Bronchial epithelial cell (primary cell): ENCODE data around the gene KLHL26. TPM values are rescaled to one million over a fixed set of nuclear protein-coding genes. Genes with fewer than 3 reads are reported as not detected.

ENCODE experiments used
- DNase-seq: peaks from one replicate; pipeline ENCODE4 v3.0.0-alpha.2; 2010; ENCODE audit warnings: low read depth
- FAIRE-seq: peaks from 2 replicates; lab custom pipeline; 2011; peaks lifted over from hg19 to GRCh38; lab: Jason Lieb, UNC
- H3K27me3 ChIP-seq: 2 replicates; pipeline ENCODE4 v1.5.1; 2011; ENCODE audit warnings: low read length; ENCODE audit not compliant: control insufficient read depth, insufficient read depth
- H3K36me3 ChIP-seq: 2 replicates; pipeline ENCODE4 v1.5.1; 2011; ENCODE audit warnings: low read length; ENCODE audit not compliant: control insufficient read depth, insufficient read depth
- H3K4me3 ChIP-seq: 2 replicates; pipeline ENCODE4 v1.5.1; 2011; ENCODE audit warnings: mild to moderate bottlenecking, low read depth, low read length, control low read depth
- CTCF ChIP-seq: IDR thresholded peaks from 2 replicates; pipeline ENCODE4 v1.5.1; 2011; ENCODE audit warnings: mild to moderate bottlenecking, moderate library complexity, low read length, control low read depth, inconsistent platforms; ENCODE audit not compliant: insufficient read depth, severe bottlenecking
- total RNA-seq: library from RNA; depleted of rRNA; stranded (reverse); fragments of >200 nt; gene quantifications from 2 replicates; pipeline ENCODE4 v1.2.1, GENCODE V29; 2014

KLHL26 gene
- total RNA-seq, 1 donor from 2014 or later, result 3.2 TPM

- no peaks in the 10 kb centered on the region for H3K27me3 ChIP-seq
- no peak for FAIRE-seq
- DNase-seq, result no peak
- no peaks in the 10 kb centered on the region for H3K36me3 ChIP-seq
- H3K4me3 ChIP-seq, result no peak overlapping the region
- TF ChIP-seq CTCF, result no peak
Observed at GRCh38 chr19:18647807-18648206, 11.0 kb downstream of the KLHL26 start.

- Histone ChIP-seq H3K36me3 (no peaks in the 10 kb centered on the region), H3K27me3 (no peaks in the 10 kb centered on the region), H3K4me3 (no peak overlapping the region)
- DNase-seq (no peak), FAIRE-seq (no peak)
- no peak for TF ChIP-seq CTCF
Observed at GRCh38 chr19:18648973-18649315, 12.1 kb downstream of the KLHL26 start.

DNA sequence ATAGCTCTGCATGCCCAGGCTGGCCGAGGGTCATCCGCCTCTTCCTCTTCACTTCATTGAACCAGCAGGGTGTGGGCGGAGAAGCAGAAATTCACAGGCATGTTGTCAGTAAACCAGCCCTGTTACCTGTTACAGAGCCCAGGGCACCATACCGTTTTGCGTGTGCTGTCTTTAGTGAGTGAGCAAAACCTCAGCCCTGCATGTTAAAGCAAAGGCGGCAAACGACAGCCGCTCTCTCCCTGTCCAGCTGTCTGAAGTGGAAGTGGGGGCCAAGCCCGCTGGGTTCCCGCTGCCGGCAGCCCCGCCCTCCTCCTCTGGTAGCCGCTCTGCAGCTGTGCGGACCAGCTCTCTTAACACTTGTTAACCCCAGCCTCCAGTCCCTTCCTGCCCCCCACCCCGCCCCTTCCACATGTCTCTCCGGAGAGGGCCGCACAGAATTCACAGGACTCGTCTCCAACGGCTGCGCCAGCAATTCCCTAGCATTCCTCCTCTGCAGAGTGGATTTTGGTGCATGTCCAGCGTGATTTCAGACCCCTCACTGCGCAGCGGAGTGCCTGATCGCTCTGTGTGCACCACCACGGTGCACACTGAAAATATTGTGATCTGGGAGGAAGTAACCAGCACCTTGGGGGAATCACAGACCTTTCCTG is 12.7 kb downstream of the KLHL26 start:
- H3K4me3 ChIP-seq, result no peak overlapping the region
- no peaks in the 10 kb centered on the region for H3K27me3 ChIP-seq
- no peaks in the 10 kb centered on the region for H3K36me3 ChIP-seq
- FAIRE-seq (peak; percentile 28), DNase-seq (peak; percentile 77)
- no peak for TF ChIP-seq CTCF

DNA sequence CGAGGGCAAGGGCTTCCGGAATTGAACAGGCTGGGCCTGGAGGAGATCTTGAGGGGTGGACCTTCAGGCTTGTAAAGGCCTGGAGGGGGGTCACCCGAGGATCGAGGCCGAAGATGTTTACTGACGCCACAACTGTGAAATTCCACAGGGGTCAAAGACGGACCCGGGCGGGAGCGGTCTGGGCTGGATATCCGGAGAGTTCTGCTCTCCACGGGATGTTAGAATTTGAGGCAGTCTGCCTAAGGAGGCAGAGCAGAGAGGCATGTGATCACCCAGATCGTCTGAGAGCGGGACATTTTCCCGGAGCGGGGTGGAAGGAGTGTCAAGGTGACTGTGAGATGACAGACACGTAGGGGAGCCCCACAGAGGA is 13.2 kb downstream of the KLHL26 start:
- FAIRE-seq (no peak), DNase-seq (no peak)
- Histone ChIP-seq H3K27me3 (no peaks in the 10 kb centered on the region), H3K36me3 (no peaks in the 10 kb centered on the region), H3K4me3 (no peak overlapping the region)
- no peak for TF ChIP-seq CTCF

DNA sequence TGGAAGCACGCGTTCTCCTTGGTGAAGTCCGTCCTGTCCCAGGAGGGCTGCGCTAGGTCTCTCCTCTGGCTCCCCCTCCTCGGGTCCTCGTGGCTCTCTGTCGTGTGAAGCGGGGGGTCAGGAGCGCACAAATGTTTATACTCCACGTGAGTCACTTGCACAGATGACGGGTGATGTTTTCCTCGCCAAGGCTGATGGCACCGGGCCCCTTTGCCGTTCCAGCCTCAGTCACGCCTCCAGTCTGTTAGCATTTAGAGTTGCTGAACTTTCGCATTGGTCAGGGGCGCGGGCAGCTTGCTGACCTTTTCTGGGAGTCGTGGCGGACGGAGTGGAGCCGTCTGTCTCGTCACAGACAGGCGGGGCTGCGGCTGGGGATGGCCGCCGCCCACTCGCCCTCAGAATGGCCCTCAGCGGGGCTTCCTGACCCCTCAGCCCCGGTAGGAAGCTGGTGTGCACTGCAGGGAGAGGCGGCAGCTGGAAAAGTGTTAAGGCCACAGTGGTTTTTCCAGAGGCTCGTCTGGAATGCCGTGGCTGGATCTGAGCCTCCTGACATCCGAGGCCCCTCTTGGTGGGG is 13.7 kb downstream of the KLHL26 start:
- H3K27me3 ChIP-seq, result no peaks in the 10 kb centered on the region
- TF ChIP-seq CTCF, result no peak
- H3K36me3 ChIP-seq, result no peaks in the 10 kb centered on the region
- DNase-seq (no peak), FAIRE-seq (no peak)
- no peak overlapping the region for H3K4me3 ChIP-seq

DNA sequence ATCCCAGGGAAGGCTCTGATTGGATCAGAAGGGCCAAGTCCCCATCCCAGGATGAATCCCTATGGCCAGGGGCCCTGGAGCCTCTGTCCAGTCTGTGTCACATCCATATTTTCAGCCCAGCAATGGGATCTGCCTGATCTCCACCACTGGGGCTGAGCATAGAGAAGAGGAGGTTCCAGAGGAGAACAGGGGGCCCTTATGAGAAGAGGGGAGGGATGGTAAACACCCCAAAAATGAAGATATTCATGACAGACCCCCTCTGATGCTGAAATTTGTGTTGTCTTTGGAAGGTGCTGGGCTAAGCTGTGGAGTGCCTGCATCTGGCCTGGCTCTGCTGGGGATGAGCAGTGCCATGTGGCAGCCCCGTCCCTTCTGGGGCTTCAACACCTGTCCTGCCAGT is 14.5 kb downstream of the KLHL26 start:
- Histone ChIP-seq H3K36me3 (no peaks in the 10 kb centered on the region), H3K4me3 (no peak overlapping the region)
- peak; percentile 47 for FAIRE-seq

More for the DNA sequence above, 14.5 kb downstream of the KLHL26 start:
- no peak for DNase-seq
- no peak for TF ChIP-seq CTCF
- H3K27me3 ChIP-seq, result no peaks in the 10 kb centered on the region
